Stimulated activated CD4-positive, alpha-beta T cell treated with anti-CD3 and anti-CD28 coated beads, Interleukin-12 subunit alpha, Interleukin-12 subunit beta, amount 100 ng/mL, for 24 hours (primary cell): Measurements from ENCODE around the gene DNPEP.

Source experiments
- DNase-seq, 2 experiments: peaks; one replicate each; pipeline ENCODE4 v3.0.0-alpha.2; 2020; ENCODE audit warnings: low read depth in 2 of 2

The DNPEP gene

DNA sequence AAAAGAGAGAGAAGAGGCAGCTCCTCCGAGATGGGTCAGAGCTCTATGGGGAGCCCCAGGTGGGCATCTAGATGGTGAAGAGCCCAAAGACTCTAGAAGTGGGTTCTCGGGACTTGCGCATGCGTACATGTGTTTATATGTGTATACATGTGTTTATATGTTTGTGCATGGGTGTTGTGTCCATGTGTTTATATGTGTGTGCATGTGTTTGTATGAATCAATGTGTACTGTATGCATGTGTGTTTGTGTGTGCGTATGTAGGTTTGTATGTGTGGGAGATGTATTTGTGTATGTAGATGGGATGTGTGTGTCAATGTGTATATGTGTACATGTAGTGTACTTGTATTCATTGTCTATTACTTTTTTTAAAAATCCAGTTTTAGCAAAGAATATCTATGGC is 25.6 kb downstream of the DNPEP start:
- no peak for DNase-seq

DNA sequence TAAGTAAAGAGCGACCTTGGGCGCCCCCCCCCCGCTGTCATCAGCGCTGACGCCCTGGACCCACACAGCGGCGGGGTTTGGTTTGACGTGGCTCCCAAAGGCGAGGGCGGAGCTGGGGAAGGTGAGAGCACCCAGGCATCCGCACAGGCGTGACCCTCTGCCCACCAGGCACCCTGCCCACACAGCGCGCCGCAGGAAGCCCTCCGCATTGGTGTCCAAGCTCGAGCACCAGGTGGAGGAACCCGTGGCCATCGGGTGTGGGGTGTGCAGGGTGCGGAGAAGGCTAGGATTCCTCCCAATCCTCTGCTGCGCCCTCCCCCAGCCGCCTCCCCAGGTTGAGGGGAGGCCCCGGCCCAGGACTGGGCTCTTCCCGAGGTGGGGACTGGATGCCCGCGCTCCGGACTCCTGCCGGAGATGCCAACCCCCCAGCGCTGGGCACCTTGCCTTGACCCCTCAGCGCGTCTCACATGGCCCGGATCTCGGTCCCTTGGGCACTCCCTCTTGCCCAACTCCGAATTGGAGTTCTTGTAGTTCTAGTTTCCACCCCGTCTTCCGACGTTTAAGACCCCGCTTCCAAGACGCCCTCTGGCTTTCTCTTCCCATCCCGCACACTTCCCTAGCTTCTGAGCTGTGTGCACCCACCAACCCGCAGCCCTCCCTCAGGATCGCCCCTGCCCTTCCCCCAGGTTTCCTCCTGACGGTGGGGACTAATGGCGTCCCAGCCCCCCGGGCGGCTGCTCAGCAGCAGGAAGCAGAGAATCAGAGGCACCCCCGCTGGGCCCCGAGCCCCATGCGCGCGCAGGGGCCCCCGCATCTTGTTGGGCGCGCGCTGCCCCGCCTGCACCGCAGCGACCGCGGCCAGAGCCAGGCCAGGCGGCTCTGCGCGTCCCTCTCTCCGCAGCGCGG is 29.3 kb downstream of the DNPEP start:
- DNase-seq: no peak

DNA sequence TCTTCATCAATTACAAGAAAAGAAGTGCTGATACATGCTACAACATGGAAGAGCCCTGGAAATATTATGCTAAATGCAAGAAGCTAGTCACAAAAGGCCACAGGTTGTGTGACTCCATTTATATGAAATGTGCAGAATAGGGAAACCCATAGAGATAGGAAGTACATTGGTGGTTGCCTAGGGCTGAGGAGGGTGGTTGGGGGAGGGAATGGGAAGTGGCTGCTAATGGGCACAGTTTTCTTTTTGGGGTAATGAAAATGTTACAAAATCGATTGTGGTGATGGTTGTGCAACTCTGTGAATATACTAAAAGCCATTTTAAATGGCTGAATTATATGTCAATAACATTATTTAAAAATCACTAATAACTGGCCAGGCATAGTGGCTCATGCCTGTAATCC is 30.9 kb downstream of the DNPEP start:
- no peak for DNase-seq

DNA sequence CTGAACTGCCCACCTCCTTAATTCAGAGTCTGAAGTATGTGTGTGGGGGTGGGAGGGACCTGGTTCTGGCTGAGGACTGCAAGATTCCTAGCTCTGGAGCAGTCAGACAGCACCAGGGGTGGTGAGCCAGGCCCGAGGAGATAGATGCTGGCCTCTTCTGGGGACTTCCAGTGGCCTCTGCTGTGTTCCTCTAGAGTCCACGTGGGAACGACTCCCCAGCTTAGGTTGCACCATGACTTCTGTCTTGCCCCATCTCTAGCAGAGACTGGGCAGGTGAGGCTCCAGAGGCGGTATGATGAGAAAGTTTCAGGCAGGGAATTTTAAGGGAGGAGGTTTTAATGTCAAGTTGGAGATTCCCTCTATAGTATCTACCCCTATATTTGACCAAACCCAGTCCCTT is 33.1 kb downstream of the DNPEP start:
- no peak for DNase-seq

DNA sequence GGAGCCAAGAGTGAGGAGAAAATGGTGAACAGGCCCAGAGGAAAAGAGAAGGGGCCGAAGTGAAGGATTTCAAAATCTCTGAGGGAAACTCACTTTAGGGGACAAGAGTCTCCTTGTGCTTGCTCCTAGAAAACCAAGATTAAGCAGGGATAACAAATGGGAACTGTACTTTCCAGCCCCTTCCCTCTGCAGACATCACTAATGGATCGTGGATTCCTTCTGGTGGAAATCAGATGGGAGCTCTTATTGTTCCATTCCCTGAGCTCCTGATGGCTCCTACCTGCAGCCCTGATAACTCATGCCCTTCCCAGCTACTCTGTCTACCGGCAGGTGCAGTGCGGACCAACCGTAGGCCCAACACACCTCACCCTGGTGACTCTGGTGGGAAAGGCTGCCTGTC is 34.6 kb downstream of the DNPEP start:
- DNase-seq: no peak

DNA sequence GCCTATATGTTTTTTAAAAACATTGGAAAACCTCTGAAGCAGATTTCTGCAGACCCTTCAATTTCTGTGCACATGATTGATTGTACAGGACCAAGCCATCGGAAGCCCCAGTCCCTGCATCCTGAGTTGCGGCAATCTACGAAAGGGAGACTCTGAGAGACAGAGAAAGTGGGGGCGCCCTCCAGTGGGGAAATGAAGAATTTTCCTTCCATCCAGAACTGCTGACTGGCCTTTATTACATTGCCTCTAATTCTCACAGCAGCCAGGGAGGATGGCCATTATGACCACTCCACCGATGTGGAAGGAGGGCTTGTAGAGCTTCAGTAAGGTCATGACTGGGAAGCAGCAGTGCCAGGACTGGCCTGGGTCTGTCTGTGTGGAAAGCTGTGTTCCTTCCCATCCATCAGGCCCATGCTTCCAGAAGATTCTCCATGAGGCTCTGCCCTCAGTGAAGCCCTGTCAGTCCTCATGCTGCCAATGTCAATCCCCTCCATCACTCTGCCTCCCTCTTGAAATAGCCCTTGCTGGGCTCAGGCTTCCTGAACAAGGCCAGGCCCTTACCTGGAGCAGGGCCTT is 35.2 kb downstream of the DNPEP start:
- peak; percentile 27 to 73 for DNase-seq

DNA sequence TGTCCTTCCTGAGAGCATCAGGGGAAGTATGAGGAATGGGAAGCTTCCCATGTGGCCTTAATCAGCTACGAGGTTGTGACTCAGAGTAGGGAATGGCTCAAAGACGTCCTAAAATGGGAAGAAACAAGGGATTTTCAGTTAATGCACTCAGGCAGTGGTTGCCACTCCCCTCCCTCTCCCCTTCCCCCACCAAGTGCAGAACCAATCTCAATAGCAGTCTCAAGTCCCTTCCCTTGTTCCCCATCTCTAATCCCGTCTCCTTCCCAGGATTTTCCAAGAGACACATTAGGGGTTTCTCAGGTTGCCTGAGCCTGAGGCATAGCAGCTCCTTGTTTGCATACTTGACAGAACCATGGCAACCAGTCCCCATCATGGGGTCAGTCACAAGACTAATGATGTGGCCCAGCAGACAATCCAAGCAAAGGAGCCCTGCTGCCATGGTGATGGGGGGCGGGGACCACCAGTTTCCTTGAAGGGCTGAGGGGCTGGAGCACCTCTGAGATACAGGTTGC is 36.9 kb downstream of the DNPEP start:
- no peak for DNase-seq

DNA sequence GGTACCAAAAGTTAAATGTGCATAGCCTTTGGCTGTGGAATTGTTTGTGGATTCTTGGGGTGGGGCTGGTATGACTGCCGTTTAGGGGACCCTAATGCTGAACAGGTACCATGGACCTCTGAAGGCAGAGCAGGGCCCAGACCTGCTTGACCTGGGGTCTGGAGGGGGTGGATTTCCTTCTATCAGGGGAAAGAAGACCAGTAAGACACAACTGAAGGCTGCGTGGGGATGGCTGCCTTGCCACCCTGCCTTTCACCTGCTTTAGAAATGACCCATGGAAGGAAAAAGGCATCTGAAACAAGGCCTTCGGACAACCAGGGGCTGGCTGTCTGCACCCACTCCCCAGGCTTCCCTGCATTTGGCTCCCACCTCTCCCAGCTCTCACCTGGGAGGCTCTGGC is 37.5 kb downstream of the DNPEP start:
- no peak for DNase-seq

DNA sequence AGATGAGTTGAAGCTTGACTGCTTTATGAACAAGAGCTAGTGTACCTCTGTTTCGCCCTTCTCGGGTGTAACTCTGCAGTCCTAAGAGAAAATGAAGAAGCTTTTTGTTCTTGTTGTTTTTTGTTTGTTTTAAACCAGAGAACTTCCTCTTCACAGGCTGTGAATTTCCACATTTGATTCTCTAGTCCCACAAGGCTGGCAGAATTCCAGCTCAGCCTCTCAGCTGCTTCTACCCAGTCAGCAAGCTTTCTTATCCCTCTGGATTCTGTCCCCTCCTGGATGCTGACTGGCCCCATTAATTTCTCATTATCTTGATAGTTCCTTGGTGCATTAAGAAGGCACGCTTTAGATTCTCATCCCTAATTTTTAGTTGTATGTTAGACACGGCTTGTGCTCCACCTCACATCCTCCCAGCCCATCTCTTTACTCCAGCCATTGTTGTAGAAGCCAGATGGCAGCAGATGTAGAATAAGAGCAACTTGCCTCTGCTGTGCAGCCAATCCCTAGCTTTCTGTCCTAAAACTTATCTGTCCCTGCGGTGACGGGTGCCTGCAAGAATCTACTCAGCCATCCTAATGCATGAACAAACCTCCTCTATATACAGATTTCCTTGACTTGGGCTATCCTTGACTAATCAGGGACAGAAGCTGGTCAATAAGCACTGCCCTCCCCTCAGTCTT is 42.8 kb downstream of the DNPEP start:
- no peak for DNase-seq

DNA sequence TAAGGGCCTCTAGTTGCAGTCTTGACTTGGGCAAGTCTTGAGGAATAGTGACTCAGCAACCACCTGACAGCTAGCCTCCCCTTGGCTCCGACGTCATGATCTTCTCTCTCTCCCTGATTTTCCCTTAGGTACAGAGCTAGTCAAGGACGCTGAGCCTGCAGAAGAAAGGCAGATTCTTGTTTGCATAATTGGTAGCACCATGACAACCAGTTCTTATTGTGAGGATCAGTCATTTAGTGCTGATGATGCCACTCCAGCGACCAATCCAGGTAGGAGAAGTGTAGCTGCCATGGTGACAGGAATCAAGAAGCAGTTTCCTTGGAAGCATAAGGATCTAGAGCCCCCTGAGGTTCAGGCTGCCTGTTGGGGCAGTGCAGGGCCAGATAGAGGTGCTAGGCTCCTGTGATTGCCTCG is 52.3 kb downstream of the DNPEP start:
- DNase-seq: no peak

DNA sequence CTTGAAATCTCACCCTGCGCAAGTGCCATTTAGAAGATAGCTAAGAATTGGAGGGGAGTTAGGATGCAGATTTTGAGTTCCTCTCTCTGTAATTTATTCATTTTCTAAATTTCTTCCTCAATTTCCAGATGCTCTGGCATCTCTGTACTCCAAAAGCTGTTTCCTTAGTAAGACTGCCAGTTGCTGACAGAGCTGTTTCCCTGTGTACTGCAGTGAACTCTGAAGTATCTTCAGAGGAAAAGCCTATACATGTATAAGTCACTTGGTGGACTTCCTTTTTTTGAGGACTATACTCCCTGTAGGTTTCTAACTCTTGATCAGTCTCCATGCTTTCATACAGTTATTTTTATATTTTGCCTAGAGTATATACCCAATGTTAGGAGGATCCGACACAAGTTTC is 53.6 kb downstream of the DNPEP start:
- no peak for DNase-seq

DNA sequence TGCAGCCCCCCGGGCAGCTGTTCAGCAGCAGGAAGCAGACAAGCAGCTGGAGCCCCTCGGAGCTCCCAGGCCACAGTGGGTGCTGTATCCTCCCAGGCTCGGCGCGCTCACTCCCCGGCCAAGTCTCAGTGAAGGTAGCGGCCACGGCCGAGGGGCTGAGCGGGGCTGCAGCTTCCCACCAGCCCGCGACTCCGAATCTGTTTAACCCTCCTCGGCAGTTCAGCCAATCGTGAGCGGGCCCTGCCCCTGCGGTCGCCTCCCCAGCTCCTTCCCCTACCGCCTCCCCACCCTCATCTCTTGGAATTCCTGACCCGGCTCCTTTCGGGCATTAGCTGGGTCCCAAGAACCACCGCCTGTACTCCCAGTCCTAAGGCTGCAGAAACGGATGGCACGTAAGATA is 55.2 kb downstream of the DNPEP start, which contains the start of gene RESP18:
TSS of gene RESP18 (minus strand) at position 203 of the 400 bp plus-strand sequence.
- no peak for DNase-seq

DNA sequence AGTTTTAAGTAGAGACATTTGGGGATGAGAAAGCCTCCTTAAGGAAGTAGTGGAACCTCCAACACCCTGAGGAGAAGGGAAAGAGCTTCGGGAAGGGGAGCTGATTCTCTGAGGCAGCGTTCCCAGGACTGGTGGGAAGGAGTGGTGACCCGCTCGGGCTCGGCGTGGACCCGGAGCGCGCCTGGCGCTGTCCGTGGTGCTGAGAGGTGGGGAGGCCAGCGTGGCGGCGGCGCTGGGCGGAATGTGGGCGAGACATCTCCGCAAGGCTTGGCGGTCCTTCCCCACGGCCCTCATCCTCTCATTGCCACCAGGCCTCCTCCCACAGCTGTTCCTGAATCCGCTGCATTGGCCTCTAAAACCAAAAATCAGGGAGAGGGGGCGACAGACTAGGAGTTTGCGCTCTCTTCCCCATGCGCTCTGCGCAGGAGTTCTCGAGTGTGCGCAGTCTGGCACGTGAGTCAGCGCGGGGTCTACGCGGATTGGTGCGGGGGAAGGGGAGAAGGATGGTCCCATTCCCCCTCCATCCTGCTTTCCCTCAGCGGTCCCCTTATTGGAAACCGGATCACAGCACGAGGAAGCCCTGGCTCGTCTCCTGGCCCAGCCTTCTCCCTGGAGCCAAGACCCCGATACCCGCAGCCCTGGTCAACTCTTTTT is 56.0 kb downstream of the DNPEP start:
- no peak for DNase-seq

DNA sequence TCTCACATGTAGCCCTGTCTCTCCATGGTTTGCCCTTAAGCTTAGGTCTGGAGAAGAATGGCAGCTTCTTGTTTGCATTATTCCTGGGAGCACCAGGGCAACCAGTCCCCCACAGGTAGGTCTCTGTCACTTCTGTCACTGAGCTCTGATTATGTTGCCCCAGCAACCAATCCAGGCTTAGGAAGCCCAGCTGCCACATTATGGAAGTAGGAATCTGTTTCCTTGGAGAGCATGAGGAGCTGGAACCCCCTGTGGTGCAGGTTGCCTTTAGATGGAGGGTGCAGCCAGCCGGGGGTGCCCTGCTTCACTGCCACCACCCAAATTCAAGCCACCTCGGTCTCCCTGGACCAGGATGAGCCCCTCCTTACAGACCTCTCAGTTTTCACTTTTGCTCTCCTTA is 60.0 kb downstream of the DNPEP start:
- DNase-seq: no peak

DNA sequence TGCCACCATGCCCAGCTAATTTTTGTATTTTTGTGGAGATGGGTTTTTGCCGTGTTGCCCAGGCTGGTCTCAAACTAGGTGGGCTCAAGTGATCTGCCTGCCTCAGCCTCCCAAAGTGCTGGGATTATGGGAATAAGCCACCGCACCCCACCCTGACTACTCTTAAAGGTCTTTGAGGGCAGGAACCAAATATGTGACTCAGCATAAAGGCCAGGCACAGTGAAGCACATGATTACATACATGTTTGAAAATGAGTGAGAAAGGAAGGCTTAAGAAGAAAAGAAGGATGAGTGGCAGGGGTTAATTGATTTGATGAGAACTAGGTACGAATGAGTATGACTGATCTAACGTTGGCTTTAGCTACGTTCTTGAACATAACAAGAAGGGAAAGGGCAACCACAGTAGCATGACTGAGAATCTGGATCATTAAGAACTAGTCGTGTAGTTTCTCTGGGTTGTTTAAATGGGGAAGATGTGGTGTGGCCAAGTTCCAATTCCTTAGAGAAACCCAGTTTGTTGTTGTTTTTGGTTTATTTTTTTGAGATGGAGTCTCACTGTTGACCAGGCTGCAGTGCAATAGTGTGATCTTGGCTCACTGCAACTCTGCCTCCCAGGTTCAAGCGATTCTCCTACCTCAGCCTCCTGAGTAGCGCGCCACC is 61.9 kb downstream of the DNPEP start:
- no peak for DNase-seq

DNA sequence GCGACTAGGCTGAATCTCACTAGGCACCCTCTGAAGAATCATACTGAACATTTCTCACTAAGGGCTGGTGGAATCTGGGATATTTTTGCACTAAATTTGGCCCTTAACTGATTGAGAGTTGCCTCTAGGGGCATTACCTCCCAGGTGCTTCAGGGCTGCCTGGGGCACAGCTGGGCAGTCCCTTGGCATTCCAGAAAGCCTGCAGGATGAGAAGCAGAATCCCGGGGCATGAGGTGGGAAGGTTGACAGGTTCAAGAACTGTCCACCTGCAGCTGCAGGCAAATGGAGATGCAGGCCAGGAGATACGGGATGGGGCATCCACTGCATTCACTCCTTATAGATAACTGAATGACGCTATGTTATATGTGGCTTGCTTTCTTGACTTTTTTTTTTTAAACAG is 62.6 kb downstream of the DNPEP start:
- DNase-seq: no peak

DNA sequence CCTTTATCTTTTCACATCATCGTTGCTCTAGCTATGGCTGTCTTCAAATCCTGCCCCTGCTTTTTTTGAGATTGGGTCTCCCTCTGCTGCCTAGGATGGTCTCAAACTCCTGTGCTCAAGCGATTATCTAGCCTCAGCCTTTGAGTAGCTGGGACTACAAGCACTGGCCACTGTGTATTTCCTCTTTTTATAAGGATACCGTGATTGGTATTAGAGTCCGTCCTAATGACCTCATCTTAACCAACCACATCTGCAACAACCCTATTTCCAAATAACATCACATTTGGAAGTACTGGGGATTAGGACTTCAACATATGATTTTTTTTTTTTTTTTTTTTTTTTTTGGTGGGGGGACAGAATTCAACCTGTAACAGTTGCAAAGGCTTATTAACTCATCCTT is 64.3 kb downstream of the DNPEP start:
- DNase-seq: no peak
